ENCODE measurements around the gene CDC42BPB.

The CDC42BPB gene

DNA sequence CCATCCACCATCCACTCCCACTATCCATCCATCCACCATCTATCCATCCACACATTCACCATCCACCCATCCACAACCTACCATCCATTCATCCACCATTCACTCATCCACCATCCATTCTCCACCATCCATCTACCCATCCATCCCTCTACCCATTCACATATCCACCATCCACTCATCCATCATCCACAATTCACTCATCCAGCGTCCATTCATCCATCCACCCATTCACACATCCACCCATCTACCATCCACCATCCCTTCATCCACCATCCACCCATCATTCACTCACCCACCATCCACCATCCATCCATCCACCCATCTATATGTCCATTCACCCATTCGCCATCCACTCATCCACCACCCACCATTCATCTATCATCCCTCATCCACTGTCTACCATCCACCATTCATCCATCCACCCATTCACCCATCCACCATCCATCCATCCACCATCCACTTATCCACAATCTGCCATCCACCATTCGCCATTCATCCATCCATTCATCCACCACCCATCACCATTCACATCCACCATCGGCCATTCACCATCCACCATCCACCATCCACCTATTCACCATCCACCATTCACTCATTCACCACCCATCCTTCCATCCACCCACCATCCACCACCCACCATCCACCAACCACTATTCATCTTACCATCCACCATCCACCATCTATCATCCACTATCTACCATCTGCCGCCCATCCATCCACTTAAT is 136.9 kb downstream of the CDC42BPB start:
- Histone ChIP-seq H3K4me3 (no peak overlapping the region), H3K9me3 (no peaks in the 10 kb centered on the region), H3K27me3 (peaks cover 0 to 36% of the 10 kb centered on the region in 2 donors), H3K4me1 (peaks cover 0 to 13% (median 8%) of the 10 kb centered on the region in 4 donors), H3K36me3 (no peaks in the 10 kb centered on the region), H3K27ac (no peak overlapping the region)
- no peak for DNase-seq
- intact Hi-C loops (cut with DNase I; ENCODE audit: low total_unique reads): no loop called here
- TF ChIP-seq, protein P1, sequence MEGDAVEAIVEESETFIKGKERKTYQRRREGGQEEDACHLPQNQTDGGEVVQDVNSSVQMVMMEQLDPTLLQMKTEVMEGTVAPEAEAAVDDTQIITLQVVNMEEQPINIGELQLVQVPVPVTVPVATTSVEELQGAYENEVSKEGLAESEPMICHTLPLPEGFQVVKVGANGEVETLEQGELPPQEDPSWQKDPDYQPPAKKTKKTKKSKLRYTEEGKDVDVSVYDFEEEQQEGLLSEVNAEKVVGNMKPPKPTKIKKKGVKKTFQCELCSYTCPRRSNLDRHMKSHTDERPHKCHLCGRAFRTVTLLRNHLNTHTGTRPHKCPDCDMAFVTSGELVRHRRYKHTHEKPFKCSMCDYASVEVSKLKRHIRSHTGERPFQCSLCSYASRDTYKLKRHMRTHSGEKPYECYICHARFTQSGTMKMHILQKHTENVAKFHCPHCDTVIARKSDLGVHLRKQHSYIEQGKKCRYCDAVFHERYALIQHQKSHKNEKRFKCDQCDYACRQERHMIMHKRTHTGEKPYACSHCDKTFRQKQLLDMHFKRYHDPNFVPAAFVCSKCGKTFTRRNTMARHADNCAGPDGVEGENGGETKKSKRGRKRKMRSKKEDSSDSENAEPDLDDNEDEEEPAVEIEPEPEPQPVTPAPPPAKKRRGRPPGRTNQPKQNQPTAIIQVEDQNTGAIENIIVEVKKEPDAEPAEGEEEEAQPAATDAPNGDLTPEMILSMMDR (IDR thresholded peaks at IDR 0.05): no peak

DNA sequence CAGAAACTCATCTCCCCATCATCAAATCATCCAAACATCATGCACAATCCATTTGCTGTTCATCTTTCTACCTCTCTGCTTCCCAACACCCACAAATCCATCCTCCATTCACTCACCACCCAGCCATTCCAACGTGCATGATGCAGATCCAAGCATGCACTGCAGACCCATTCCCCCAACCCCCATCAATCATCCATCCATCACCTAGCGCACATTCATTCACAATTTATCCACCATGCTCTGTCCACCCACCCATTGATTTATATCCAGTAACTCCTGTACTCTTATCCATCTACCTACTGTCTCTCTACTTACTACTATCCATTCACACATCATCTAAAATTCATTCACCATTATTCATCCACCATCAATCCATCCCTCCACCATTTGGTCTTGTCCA is 138.9 kb downstream of the CDC42BPB start:
- peaks cover 0 to 16% of the 10 kb centered on the region in 2 donors for H3K27me3 ChIP-seq
- no peak overlapping the region for H3K4me3 ChIP-seq
- DNase-seq: no peak
- TF ChIP-seq, protein P1 (IDR thresholded peaks at IDR 0.05): no peak
- no peaks in the 10 kb centered on the region for H3K9me3 ChIP-seq
- no peaks in the 10 kb centered on the region for H3K36me3 ChIP-seq
- no peak overlapping the region for H3K27ac ChIP-seq
- H3K4me1 ChIP-seq: peaks cover 0 to 10% (median 8%) of the 10 kb centered on the region in 4 donors
- intact Hi-C loops (cut with DNase I; ENCODE audit: low total_unique reads): no loop called here

DNA sequence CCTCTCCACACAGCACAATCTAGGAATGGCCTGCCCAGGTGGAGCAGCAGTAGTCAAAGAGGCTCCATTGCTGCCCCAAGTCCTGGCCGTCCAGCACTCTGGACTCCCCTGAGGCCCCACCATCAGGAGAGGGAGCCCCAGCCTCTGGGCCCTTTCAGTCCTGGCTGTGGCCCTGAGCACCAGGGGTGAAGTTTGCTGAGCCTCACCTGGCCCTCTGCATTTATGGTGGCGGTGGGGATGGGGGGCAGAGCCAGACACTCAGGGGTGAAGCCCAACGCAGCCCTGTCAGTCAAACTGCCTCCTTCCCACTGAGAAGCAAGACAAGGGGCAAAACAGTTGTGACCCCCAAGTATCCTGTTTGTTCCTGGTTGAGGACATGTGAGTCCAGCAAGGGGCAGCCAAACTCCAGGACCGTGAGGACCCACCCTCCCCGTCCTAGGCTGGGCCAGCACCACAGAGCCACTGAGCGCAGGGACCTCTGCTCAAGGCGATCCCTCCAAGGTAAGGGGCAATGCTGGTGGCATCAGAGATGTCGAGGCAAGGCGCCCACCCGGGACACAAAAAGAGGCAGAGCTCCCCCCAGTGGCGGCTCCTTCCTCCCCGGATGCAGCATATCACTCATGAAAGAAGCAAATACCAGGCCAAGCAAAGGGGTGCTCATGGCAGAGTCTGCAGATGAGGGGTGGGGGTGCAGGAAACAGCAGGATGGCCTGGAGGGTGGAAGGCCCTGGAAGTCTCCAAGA is 139.7 kb downstream of the CDC42BPB start:
- Histone ChIP-seq H3K4me1 (peaks cover 0 to 2% (median under 1%) of the 10 kb centered on the region in 4 donors), H3K27me3 (peaks cover 0 to 8% of the 10 kb centered on the region in 2 donors), H3K4me3 (no peak overlapping the region), H3K9me3 (no peaks in the 10 kb centered on the region), H3K36me3 (peaks cover 0 to under 1% (median 0%) of the 10 kb centered on the region in 3 donors), H3K27ac (no peak overlapping the region)
- peak in 1 of 2 donors; percentile 65 for DNase-seq
- intact Hi-C loops (cut with DNase I; ENCODE audit: low total_unique reads): no loop called here
- TF ChIP-seq, protein P1 (IDR thresholded peaks at IDR 0.05): peak; percentile 43 to 46

DNA sequence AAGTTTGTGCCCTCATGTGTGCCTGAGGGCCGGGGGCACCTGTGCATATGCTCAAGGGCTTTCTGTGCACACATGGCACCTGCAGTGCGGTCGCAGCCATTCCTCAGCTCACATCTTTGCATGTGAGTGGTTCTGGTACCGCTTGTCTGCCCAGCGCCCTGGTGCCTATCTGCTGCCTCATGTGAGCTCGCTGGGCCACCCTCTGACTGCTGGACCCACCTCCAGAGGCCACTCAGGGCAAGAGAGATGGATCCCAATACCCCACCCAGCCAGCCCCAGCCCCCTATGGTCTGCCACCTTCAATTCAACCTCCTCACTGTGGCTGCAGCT is 140.3 kb downstream of the CDC42BPB start:
- TF ChIP-seq, protein P1 (IDR thresholded peaks at IDR 0.05): no peak
- intact Hi-C loops (cut with DNase I; ENCODE audit: low total_unique reads): no loop called here
- DNase-seq: no peak

DNA sequence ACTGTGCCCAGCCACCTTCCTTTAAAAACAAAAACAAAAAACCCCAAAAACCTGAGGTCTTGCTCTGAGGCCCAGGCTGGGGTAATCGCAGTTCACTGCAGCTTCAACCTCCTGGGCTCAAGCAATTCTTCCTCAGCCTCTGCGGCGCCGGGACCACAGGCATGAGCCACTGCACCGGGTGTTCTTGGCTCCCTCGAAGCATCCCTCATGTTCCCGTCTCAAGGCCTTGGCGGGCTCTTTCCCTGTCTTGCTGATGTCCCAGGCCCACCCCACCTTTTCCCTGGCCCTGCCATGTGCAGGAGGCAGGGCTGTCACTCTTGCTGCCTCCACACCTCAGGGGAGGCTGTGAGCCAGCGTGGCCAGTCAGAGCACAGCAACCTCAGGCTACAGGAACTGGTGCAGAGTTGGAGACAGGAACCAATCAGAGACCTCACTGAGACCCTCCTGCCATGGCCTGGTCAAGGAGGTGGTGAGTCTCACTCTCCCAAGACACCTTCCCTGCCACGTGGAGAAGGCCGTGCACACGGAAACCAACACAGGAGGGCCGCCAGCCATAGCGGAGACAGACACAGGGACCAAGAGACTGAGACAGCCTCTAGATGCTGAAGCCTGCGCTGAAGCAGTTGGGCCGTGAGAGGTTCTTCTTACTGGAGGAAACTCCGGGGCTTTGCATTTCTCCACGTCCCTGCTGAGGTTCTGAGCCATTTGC is 140.8 kb downstream of the CDC42BPB start:
- Histone ChIP-seq H3K27ac (no peak overlapping the region), H3K9me3 (no peaks in the 10 kb centered on the region), H3K27me3 (no peaks in the 10 kb centered on the region), H3K4me3 (no peak overlapping the region), H3K4me1 (no peaks in the 10 kb centered on the region), H3K36me3 (peaks cover 0 to 12% (median 0%) of the 10 kb centered on the region in 3 donors)
- TF ChIP-seq, protein P1 (IDR thresholded peaks at IDR 0.05): no peak
- no peak for DNase-seq
- intact Hi-C loops (cut with DNase I; ENCODE audit: low total_unique reads): no loop called here

More for the DNA sequence above, 140.3 kb downstream of the CDC42BPB start:
- H3K36me3 ChIP-seq: peaks cover 0 to 6% (median 0%) of the 10 kb centered on the region in 3 donors
- H3K4me3 ChIP-seq: no peak overlapping the region
- H3K27ac ChIP-seq: no peak overlapping the region
- H3K9me3 ChIP-seq: no peaks in the 10 kb centered on the region
- H3K27me3 ChIP-seq: peaks cover 0 to 2% of the 10 kb centered on the region in 2 donors
- no peaks in the 10 kb centered on the region for H3K4me1 ChIP-seq
